Measurements from ENCODE around the gene PCBD1.

DNA sequence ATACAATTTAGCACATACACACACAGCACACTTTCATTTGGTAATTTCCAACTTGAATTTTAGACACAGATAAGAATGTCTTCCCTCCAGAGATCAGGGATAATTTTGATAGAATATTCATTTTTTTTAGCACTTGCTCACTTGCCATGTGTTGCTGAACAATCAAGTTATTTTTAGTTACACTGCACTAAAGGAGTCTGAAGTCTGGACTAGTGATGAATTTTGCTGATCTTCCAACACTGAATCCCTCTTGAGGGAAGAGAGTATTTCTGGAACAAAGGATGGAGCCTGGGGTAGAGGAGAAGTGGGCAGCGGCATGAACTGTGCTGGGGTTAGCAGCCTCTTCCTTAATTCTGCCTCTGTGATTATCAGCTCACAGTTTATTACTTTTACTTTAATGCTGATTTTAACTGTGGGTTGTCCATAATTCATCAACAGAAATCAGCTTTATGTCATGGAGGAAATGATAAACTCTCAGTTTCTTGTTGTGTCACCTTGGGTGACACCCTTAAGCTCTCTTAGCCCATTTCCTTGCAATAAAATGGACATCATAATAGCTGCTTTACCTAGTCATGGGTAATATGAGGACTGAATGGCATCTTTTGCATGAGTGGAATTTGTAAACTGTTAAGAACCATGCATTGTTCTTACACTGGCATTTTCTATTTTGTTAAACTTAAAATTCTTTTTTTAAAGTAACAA lies 40.6 kb downstream of the PCBD1 start:
- TF ChIP-seq, protein P1, sequence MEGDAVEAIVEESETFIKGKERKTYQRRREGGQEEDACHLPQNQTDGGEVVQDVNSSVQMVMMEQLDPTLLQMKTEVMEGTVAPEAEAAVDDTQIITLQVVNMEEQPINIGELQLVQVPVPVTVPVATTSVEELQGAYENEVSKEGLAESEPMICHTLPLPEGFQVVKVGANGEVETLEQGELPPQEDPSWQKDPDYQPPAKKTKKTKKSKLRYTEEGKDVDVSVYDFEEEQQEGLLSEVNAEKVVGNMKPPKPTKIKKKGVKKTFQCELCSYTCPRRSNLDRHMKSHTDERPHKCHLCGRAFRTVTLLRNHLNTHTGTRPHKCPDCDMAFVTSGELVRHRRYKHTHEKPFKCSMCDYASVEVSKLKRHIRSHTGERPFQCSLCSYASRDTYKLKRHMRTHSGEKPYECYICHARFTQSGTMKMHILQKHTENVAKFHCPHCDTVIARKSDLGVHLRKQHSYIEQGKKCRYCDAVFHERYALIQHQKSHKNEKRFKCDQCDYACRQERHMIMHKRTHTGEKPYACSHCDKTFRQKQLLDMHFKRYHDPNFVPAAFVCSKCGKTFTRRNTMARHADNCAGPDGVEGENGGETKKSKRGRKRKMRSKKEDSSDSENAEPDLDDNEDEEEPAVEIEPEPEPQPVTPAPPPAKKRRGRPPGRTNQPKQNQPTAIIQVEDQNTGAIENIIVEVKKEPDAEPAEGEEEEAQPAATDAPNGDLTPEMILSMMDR (conservative IDR thresholded peaks at IDR 0.05 in 1 of 2, IDR thresholded peaks at IDR 0.05 in 1 of 2; ENCODE audit: extremely low read depth in 1 of 2, insufficient read depth in 1 of 2, low read depth in 1 of 2, low read length in 2 of 2) = no peak
- no peak for TF ChIP-seq EZH2 (IDR thresholded peaks at IDR 0.05; ENCODE audit: borderline replicate concordance, low read length)
